Activated B cell treated with CpG ODN at 0.5 μM for 24 hours (primary cell): ENCODE data around the gene APBA2. TPM values are rescaled to one million over a fixed set of nuclear protein-coding genes. Genes with fewer than 3 reads are reported as not detected.

Source experiments
- ATAC-seq: fragments of 200-7000 bp; cut with Tn5 transposase; one replicate; pipeline ENCODE4 v1.10.0; 2021; ENCODE audit warnings: low read depth, mild to moderate bottlenecking, moderate library complexity
- CTCF ChIA-PET: fragments of 350-600 bp; sonication (Branson Sonifier 250); formaldehyde crosslinking; loops from one replicate; lab custom pipeline; 2021; ENCODE audit warnings: antibody characterized with exemption; lab: Charles Lee
- POLR2A ChIA-PET: fragments of 350-600 bp; sonication (Branson Sonifier 250); formaldehyde crosslinking; loops from one replicate; lab custom pipeline; 2021; ENCODE audit warnings: antibody characterized with exemption; lab: Charles Lee
- DNase-seq: peaks from one replicate; pipeline ENCODE4 v3.0.0; 2022
- H3K27ac Mint-ChIP-seq: one replicate; pipeline ENCODE4 v1.8.0; 2020; ENCODE audit warnings: mixed read lengths
- H3K27me3 Mint-ChIP-seq: one replicate; pipeline ENCODE4 v1.8.0; 2021; ENCODE audit warnings: mixed read lengths
- H3K36me3 Mint-ChIP-seq: one replicate; pipeline ENCODE4 v1.8.0; 2021; ENCODE audit warnings: low read depth, mixed read lengths
- H3K4me1 Mint-ChIP-seq: one replicate; pipeline ENCODE4 v1.8.0; 2021; ENCODE audit warnings: mixed read lengths
- H3K4me3 Mint-ChIP-seq: one replicate; pipeline ENCODE4 v1.8.0; 2020; ENCODE audit warnings: mild to moderate bottlenecking, mixed read lengths
- H3K9me3 Mint-ChIP-seq: one replicate; pipeline ENCODE4 v1.8.0; 2020; ENCODE audit warnings: mixed read lengths
- CTCF ChIP-seq: fragments of 200-600 bp; IDR thresholded peaks from one replicate; pipeline ENCODE4 v1.8.0; 2022; ENCODE audit warnings: antibody characterized with exemption, mild to moderate bottlenecking
- intact Hi-C: fragments of 100-400 bp; cut with micrococcal nuclease; formaldehyde crosslinking; loops from one replicate; pipeline ENCODE4 v1.15.1; 2024
- total RNA-seq: library from RNA; stranded (reverse); gene quantifications from 2 replicates; pipeline ENCODE4 v1.2.3, GENCODE V29; 2022

Gene APBA2
- total RNA-seq, 1 donor from 2014 or later: not detected

- POLR2A ChIA-PET: no interaction called here
- DNase-seq (no peak), ATAC-seq (no peak)
These were observed 254.9 kb downstream of the APBA2 start for GRCh38 chr15:29140475-29141307.

DNA sequence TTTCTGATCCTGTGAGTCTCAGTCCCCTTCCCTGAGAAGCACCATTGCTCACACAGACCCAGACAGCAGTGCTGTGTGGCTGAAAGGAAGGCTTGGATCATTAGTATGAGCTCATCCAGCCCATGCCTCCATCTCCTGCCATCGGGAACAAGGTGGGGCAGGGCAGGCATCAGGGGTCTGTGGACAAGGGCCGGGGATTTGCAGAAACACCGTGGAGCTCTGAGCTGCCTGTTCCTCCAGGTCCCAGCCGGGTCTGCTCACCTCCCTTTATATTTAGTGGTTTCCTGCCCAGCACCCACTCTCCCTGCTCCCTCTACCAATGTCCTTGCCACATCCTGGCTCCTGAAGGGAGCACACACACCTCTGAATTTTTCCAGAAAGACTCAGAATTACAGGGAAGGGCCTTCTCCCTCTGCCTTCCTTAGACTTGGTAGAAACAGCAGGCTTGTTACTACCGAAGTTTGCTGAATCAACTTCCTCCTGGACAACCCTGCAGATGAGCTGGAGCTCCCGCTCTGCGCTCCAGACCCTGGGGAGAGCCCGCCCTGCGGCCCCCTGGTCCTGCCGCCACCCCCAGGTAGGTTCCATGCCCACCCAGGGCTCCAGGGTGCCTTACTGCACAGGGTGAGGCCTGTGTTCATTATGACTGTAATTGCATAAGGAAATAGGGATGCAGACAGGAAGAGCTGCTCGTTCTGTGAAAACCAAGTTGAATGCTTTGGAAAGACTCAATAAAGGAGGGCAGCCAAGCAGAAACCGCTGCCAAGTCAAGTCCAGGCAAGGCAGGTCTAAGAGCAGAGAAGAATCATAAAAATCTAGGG is 255.7 kb downstream of the APBA2 start:
- ATAC-seq: no peak
- DNase-seq: no peak
- Mint-ChIP-seq H3K9me3 (no peaks in the 10 kb centered on the region), H3K27ac (no peak overlapping the region), H3K36me3 (no peaks in the 10 kb centered on the region), H3K4me1 (peaks cover 3% of the 10 kb centered on the region), H3K27me3 (peaks cover 17% of the 10 kb centered on the region), H3K4me3 (no peak overlapping the region)
- TF ChIP-seq CTCF: no peak
- CTCF ChIA-PET: no interaction called here
- POLR2A ChIA-PET: no interaction called here
- intact Hi-C loops: no loop called here

More at GRCh38 chr15:29140475-29141307, 254.9 kb downstream of the APBA2 start:
- Mint-ChIP-seq H3K9me3 (no peaks in the 10 kb centered on the region), H3K27ac (no peak overlapping the region), H3K36me3 (no peaks in the 10 kb centered on the region), H3K4me3 (no peak overlapping the region), H3K4me1 (peaks cover 3% of the 10 kb centered on the region), H3K27me3 (peaks cover 17% of the 10 kb centered on the region)
- intact Hi-C loops: no loop called here
- TF ChIP-seq CTCF: no peak
- CTCF ChIA-PET: interaction anchor here (1.0 to 1.3 kb wide), 3 partner anchors 204 to 934 kb away, joined by 3 to 6 read pairs (median 3); no protein-coding TSS in a partner anchor

GRCh38 chr15:29142129-29142747 is 256.5 kb downstream of the APBA2 start:
- Mint-ChIP-seq H3K4me1 (peaks cover 3% of the 10 kb centered on the region), H3K4me3 (no peak overlapping the region), H3K9me3 (no peaks in the 10 kb centered on the region), H3K27ac (no peak overlapping the region), H3K36me3 (no peaks in the 10 kb centered on the region), H3K27me3 (peaks cover 17% of the 10 kb centered on the region)
- intact Hi-C loops: no loop called here
- DNase-seq: no peak
- CTCF ChIA-PET: no interaction called here
- ATAC-seq: no peak
- POLR2A ChIA-PET: no interaction called here
- TF ChIP-seq CTCF: no peak

- CTCF ChIA-PET: no interaction called here
- ATAC-seq (no peak), DNase-seq (no peak)
- Mint-ChIP-seq H3K9me3 (no peaks in the 10 kb centered on the region), H3K36me3 (no peaks in the 10 kb centered on the region), H3K27me3 (peaks cover 16% of the 10 kb centered on the region), H3K4me1 (peaks cover 3% of the 10 kb centered on the region), H3K27ac (no peak overlapping the region), H3K4me3 (no peak overlapping the region)
- POLR2A ChIA-PET: no interaction called here
- intact Hi-C loops: no loop called here
- TF ChIP-seq CTCF: no peak
These were observed 257.5 kb downstream of the APBA2 start for GRCh38 chr15:29143293-29143692.
